WI38 (cell line): ENCODE measurements around the gene CPA4.

Experiments used
- H3K4me3 ChIP-seq: 2 replicates; pipeline ENCODE4 v1.5.1; 2011; ENCODE audit warnings: low read depth, mild to moderate bottlenecking, control low read depth, low read length
- CTCF ChIP-seq: IDR thresholded peaks from 2 replicates; pipeline ENCODE4 v1.5.1; 2012; ENCODE audit warnings: low read depth, mild to moderate bottlenecking, control low read depth, low read length

Gene CPA4

GRCh38 chr7:130303127-130303526, 10.2 kb downstream of the CPA4 start:
- H3K4me3 ChIP-seq: no peak overlapping the region
- TF ChIP-seq CTCF: no peak

GRCh38 chr7:130303551-130303950, 10.6 kb downstream of the CPA4 start:
- no peak overlapping the region for H3K4me3 ChIP-seq
- TF ChIP-seq CTCF: no peak

- TF ChIP-seq CTCF: no peak
- no peak overlapping the region for H3K4me3 ChIP-seq
Observed at GRCh38 chr7:130303982-130304381, 11.0 kb downstream of the CPA4 start.

- no peak overlapping the region for H3K4me3 ChIP-seq
- TF ChIP-seq CTCF: no peak
Observed at GRCh38 chr7:130304878-130305277, 11.9 kb downstream of the CPA4 start.

- H3K4me3 ChIP-seq: no peak overlapping the region
- no peak for TF ChIP-seq CTCF
Observed at GRCh38 chr7:130305433-130306042, 12.6 kb downstream of the CPA4 start.

- no peak for TF ChIP-seq CTCF
- H3K4me3 ChIP-seq: no peak overlapping the region
Observed at GRCh38 chr7:130309986-130310385, 17.0 kb downstream of the CPA4 start.

GRCh38 chr7:130314305-130314704, 21.3 kb downstream of the CPA4 start:
- no peak for TF ChIP-seq CTCF
- H3K4me3 ChIP-seq: no peak overlapping the region
